ENCODE measurements around the gene MAP4. TPM values are rescaled to one million over a fixed set of nuclear protein-coding genes. Genes with fewer than 3 reads are reported as not detected.

MAP4 gene, protein sequence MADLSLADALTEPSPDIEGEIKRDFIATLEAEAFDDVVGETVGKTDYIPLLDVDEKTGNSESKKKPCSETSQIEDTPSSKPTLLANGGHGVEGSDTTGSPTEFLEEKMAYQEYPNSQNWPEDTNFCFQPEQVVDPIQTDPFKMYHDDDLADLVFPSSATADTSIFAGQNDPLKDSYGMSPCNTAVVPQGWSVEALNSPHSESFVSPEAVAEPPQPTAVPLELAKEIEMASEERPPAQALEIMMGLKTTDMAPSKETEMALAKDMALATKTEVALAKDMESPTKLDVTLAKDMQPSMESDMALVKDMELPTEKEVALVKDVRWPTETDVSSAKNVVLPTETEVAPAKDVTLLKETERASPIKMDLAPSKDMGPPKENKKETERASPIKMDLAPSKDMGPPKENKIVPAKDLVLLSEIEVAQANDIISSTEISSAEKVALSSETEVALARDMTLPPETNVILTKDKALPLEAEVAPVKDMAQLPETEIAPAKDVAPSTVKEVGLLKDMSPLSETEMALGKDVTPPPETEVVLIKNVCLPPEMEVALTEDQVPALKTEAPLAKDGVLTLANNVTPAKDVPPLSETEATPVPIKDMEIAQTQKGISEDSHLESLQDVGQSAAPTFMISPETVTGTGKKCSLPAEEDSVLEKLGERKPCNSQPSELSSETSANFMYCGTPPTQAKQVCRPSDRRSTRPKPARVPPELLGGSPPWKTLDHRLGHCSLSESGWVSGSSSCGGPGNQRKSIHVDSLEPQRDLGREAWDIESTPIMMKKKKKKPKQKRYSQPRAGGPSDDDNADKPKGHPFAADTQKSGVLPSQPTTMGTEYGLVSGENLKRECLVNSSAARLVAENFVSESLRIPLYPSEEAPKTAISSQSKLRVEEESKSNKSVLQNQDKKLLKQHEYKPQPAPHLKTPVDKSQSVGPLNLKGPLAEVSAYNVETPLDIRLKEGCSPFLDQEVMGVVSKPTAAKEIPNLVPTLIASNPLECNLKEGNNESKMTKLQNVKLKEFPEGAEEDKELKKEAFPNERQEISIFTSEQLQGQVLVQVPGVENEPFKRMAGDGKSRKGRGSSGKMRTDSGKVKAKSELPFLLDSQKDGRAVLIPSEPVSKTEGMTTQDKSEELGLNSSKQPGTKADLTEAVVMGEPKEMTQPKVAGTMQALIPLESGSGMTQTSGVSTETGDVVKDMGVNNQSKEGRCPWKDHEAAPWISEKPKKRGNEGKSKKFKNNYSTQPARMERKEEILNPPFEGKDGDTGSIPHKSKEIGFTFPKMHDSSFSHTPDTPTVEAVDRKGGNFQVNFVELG (N-terminal part only)
- total RNA-seq = 100 to 1,000 TPM; 152 to 169 TPM
- polyA plus RNA-seq (2013, experiment 1 of 2) = 134 TPM
- 129 TPM for polyA plus RNA-seq (2013, experiment 2 of 2)
- long read RNA-seq, experiment 1, full-length matches to known transcripts = 3 of 61 reads
- long read RNA-seq, experiment 1, partial matches to known transcripts = 18 of 61 reads
- long read RNA-seq, experiment 1, other reads (novel, unspliced or antisense) = 40 of 61 reads
- long read RNA-seq, experiment 2, full-length matches to known transcripts = 20 of 157 reads
- long read RNA-seq, experiment 2, partial matches to known transcripts = 33 of 157 reads
- long read RNA-seq, experiment 2, other reads (novel, unspliced or antisense) = 104 of 157 reads
- long read RNA-seq, experiment 3, full-length matches to known transcripts = 11 of 311 reads
- long read RNA-seq, experiment 3, partial matches to known transcripts = 161 of 311 reads
- long read RNA-seq, experiment 3, other reads (novel, unspliced or antisense) = 139 of 311 reads
- long read RNA-seq, experiment 4, partial matches to known transcripts = 25 of 55 reads
- long read RNA-seq, experiment 4, other reads (novel, unspliced or antisense) = 30 of 55 reads

DNA sequence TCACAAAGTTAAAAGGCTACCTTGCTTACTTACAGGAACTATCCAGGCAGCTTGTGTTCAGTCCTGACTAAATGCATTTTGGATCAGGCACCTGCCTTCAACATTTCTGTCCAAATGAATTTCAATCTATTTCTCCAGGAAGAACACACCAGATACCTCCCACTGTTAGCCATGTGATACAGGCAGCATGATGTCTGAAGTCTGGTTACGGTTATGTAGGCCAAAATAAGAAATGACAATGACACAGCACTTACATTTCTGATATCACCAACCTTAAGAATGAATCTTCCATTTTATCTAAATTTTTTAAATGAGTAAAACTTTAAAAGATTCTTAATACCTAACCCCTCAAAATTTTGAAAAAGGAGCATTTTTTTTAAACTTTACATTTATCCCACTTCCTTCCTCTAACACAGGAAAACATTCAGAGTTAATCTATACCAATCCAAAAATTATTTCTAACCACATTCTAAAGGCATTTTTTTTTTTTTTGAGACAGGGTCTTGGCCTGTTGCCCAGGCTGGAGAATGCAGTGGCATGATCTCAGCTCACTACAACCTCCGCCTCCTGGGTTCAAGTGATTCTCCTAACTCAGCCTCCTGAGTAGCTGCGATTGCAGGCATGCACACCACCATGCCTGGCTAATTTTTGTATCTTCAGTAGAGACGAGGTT, at the start of gene MAP4:
TSS of gene MAP4 (minus strand) at position 116 of the 673 bp plus-strand sequence. CDS start 17,556 bp downstream, outside the sequence.
- WGBS, 2 experiments (ENCODE audit: insufficient coverage in 1 of 2, insufficient read length in 1 of 2) = 91 to 100% methylated on average over 1 to 4 of the region's 4 CpGs
- H3K36me3 Mint-ChIP-seq (ENCODE audit: low read depth) = peaks cover 14% of the 10 kb centered on the region
- peaks cover 7% of the 10 kb centered on the region for H3K4me1 ChIP-seq (ENCODE audit: control insufficient read depth, insufficient read depth, low read length)
- H3K27me3 Mint-ChIP-seq (ENCODE audit: insufficient read depth) = no peaks in the 10 kb centered on the region
- H3K4me3 Mint-ChIP-seq = no peak within 1 kb of the TSS
- H3K27ac Mint-ChIP-seq = peak within 1 kb of the TSS; percentile 62
- DNase-seq = no peak
- H3K27ac ChIP-seq (ENCODE audit: low read depth, low read length) = peak within 1 kb of the TSS; percentile 9
- H3K4me3 ChIP-seq (ENCODE audit: low read length) = no peak within 1 kb of the TSS
- TF ChIP-seq, protein P1, sequence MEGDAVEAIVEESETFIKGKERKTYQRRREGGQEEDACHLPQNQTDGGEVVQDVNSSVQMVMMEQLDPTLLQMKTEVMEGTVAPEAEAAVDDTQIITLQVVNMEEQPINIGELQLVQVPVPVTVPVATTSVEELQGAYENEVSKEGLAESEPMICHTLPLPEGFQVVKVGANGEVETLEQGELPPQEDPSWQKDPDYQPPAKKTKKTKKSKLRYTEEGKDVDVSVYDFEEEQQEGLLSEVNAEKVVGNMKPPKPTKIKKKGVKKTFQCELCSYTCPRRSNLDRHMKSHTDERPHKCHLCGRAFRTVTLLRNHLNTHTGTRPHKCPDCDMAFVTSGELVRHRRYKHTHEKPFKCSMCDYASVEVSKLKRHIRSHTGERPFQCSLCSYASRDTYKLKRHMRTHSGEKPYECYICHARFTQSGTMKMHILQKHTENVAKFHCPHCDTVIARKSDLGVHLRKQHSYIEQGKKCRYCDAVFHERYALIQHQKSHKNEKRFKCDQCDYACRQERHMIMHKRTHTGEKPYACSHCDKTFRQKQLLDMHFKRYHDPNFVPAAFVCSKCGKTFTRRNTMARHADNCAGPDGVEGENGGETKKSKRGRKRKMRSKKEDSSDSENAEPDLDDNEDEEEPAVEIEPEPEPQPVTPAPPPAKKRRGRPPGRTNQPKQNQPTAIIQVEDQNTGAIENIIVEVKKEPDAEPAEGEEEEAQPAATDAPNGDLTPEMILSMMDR (conservative IDR thresholded peaks at IDR 0.05) = no peak
- H3K9me3 Mint-ChIP-seq = no peaks in the 10 kb centered on the region
- H3K4me1 Mint-ChIP-seq = peaks cover 29% of the 10 kb centered on the region
- peaks cover 11% of the 10 kb centered on the region for H3K9me3 ChIP-seq (ENCODE audit: control insufficient read depth, low read length)
- H3K9ac ChIP-seq (ENCODE audit: extremely low read depth, low read length, poor library complexity, severe bottlenecking) = no peak within 1 kb of the TSS
- no peaks in the 10 kb centered on the region for H3K27me3 ChIP-seq (ENCODE audit: control insufficient read depth, insufficient read depth, low read length, poor library complexity, severe bottlenecking)
- peaks cover 35% of the 10 kb centered on the region for H3K36me3 ChIP-seq (ENCODE audit: control insufficient read depth, insufficient read depth, low read length)

DNA sequence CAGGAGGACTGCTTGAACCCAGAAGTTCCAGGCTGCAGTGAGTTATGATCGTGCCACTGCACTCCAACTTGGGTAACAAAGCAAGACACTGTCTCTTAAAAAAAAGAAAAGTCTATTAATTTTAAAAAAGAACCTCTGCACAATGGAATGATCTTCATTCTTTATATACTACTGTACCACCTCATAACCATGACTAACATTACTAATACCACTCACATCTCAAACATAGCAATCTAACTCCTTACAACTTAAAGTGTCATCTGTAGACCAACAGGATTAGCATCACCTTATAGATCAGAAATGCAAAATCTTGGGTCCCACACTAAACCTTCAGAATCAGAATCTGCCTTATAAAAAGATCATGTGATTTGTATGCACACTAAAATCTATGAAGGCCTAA, 48.8 kb upstream of the MAP4 start:
- Histone ChIP-seq H3K9ac (ENCODE audit: extremely low read depth, low read length, poor library complexity, severe bottlenecking) (no peak overlapping the region), H3K36me3 (ENCODE audit: control insufficient read depth, insufficient read depth, low read length) (peaks cover 38% of the 10 kb centered on the region), H3K9me3 (ENCODE audit: control insufficient read depth, low read length) (peaks cover 27% of the 10 kb centered on the region), H3K27me3 (ENCODE audit: control insufficient read depth, insufficient read depth, low read length, poor library complexity, severe bottlenecking) (no peaks in the 10 kb centered on the region), H3K4me1 (ENCODE audit: control insufficient read depth, insufficient read depth, low read length) (no peaks in the 10 kb centered on the region), H3K4me3 (ENCODE audit: low read length) (no peak overlapping the region), H3K27ac (ENCODE audit: low read depth, low read length) (no peak overlapping the region)
- peaks cover 5% of the 10 kb centered on the region for H3K4me1 Mint-ChIP-seq
- WGBS, 2 experiments (ENCODE audit: insufficient coverage in 1 of 2, insufficient read length in 1 of 2) = 80 to 87% methylated on average over 1 of the region's 1 CpG
- DNase-seq = no peak
- no peak overlapping the region for H3K4me3 Mint-ChIP-seq
- peaks cover 45% of the 10 kb centered on the region for H3K36me3 Mint-ChIP-seq (ENCODE audit: low read depth)
- H3K27me3 Mint-ChIP-seq (ENCODE audit: insufficient read depth) = no peaks in the 10 kb centered on the region
- H3K9me3 Mint-ChIP-seq = peaks cover 24% of the 10 kb centered on the region
- TF ChIP-seq, protein P1 (conservative IDR thresholded peaks at IDR 0.05) = no peak
- H3K27ac Mint-ChIP-seq = no peak overlapping the region
